IMR-90 (cell line): Measurements from ENCODE around the gene COL5A1. TPM values are rescaled to one million over a fixed set of nuclear protein-coding genes. Genes with fewer than 3 reads are reported as not detected.

Experiments
- ATAC-seq: fragments of 200-7000 bp; cut with Tn5 transposase; 2 replicates; pipeline ENCODE4 v1.9.1; 2020; ENCODE audit warnings: low read depth, mild to moderate bottlenecking, moderate library complexity
- BruUV-seq: library from RNA; stranded (reverse); fragments of 400-500 nt; replicated peaks from 2 replicates; lab custom pipeline; 2021; lab: Mats Ljungman, UMichigan
- CTCF ChIA-PET: fragments of 300-600 bp; formaldehyde crosslinking; extraction: SDS; loops from one replicate; lab custom pipeline; 2021; ENCODE audit warnings: antibody characterized with exemption; lab: Yijun Ruan, JAX
- POLR2A ChIA-PET: fragments of 300-600 bp; sonication (Branson Sonifier 250); formaldehyde crosslinking; loops from one replicate; lab custom pipeline; 2022; ENCODE audit warnings: antibody characterized with exemption; ENCODE audit not compliant: unreplicated experiment; lab: Charles Lee
- DNase-seq: peaks from one replicate; pipeline ENCODE4 v3.0.0; 2013
- H2AFZ ChIP-seq: replicated peaks from 2 replicates; pipeline ENCODE3; 2013; ENCODE audit warnings: low read length, mild to moderate bottlenecking; ENCODE audit not compliant: poor library complexity
- H2AK5ac ChIP-seq: 2 replicates; pipeline ENCODE4 v1.6.1; 2013; ENCODE audit warnings: low read depth, low read length, inconsistent platforms
- H2AK9ac ChIP-seq: replicated peaks from 2 replicates; pipeline ENCODE3; 2013; ENCODE audit warnings: mild to moderate bottlenecking, low read depth, low read length, moderate library complexity; ENCODE audit not compliant: poor library complexity
- H2BK120ac ChIP-seq: 2 replicates; pipeline ENCODE4 v1.6.1; 2013; ENCODE audit warnings: low read depth, low read length, inconsistent platforms
- H2BK15ac ChIP-seq: 3 replicates; pipeline ENCODE4 v1.6.1; 2013; ENCODE audit warnings: low read depth, low read length, inconsistent platforms
- H2BK20ac ChIP-seq: 2 replicates; pipeline ENCODE4 v1.6.1; 2013; ENCODE audit warnings: low read depth, mild to moderate bottlenecking, inconsistent platforms, low read length, moderate library complexity
- H2BK5ac ChIP-seq: 2 replicates; pipeline ENCODE4 v1.6.1; 2013; ENCODE audit warnings: mild to moderate bottlenecking, low read depth, low read length, inconsistent platforms; ENCODE audit not compliant: poor library complexity, severe bottlenecking
- H3K14ac ChIP-seq: replicated peaks from 2 replicates; pipeline ENCODE4 v1.6.1; 2013; ENCODE audit warnings: low read depth, low read length, inconsistent platforms
- H3K18ac ChIP-seq: 2 replicates; pipeline ENCODE4 v1.6.1; 2013; ENCODE audit warnings: low read depth, low read length, control low read depth
- H3K23ac ChIP-seq: 2 replicates; pipeline ENCODE4 v1.6.1; 2013; ENCODE audit warnings: low read depth, low read length, inconsistent platforms
- H3K27ac ChIP-seq: 2 replicates; pipeline ENCODE4 v1.5.1; 2013; ENCODE audit warnings: mild to moderate bottlenecking, control low read depth, low read length; ENCODE audit not compliant: insufficient read depth
- H3K27me3 ChIP-seq: 2 replicates; pipeline ENCODE4 v1.6.1; 2013; ENCODE audit warnings: low read length; ENCODE audit not compliant: control insufficient read depth, insufficient read depth
- H3K36me3 ChIP-seq: 2 replicates; pipeline ENCODE4 v1.6.1; 2013; ENCODE audit warnings: low read length, mixed read lengths; ENCODE audit not compliant: control insufficient read depth, insufficient read depth
- H3K4ac ChIP-seq: 2 replicates; pipeline ENCODE4 v1.6.1; 2013; ENCODE audit warnings: low read depth, low read length, inconsistent platforms
- H3K4me1 ChIP-seq: 2 replicates; pipeline ENCODE4 v1.6.1; 2013; ENCODE audit warnings: low read length, mixed read lengths; ENCODE audit not compliant: control insufficient read depth, insufficient read depth
- H3K4me2 ChIP-seq: 2 replicates; pipeline ENCODE4 v1.6.1; 2013; ENCODE audit warnings: low read depth, mild to moderate bottlenecking, control low read depth, low read length, moderate library complexity
- H3K4me3 ChIP-seq: 2 replicates; pipeline ENCODE4 v1.5.1; 2013; ENCODE audit warnings: low read depth, mild to moderate bottlenecking, control low read depth, low read length, moderate library complexity; ENCODE audit not compliant: insufficient read depth
- H3K56ac ChIP-seq: 2 replicates; pipeline ENCODE4 v1.6.1; 2013; ENCODE audit warnings: low read length, inconsistent platforms; ENCODE audit not compliant: insufficient read depth; ENCODE audit errors: extremely low read depth
- H3K79me1 ChIP-seq, 2 experiments: 2 replicates each; pipeline ENCODE4 v1.6.1; 2013; ENCODE audit warnings: low read length in 2 of 2, inconsistent platforms in 1 of 2, low read depth in 1 of 2
- H3K9ac ChIP-seq: 2 replicates; pipeline ENCODE4 v1.6.1; 2013; ENCODE audit warnings: low read depth, low read length, control low read depth
- H3K9me1 ChIP-seq: 2 replicates; pipeline ENCODE4 v1.6.1; 2013; ENCODE audit warnings: low read length, inconsistent platforms; ENCODE audit not compliant: insufficient read depth
- H3K9me3 ChIP-seq: 2 replicates; pipeline ENCODE4 v1.6.1; 2013; ENCODE audit warnings: low read length; ENCODE audit not compliant: control insufficient read depth, insufficient read depth
- H4K20me1 ChIP-seq: 2 replicates; pipeline ENCODE4 v1.6.1; 2013; ENCODE audit warnings: low read length, inconsistent platforms; ENCODE audit not compliant: insufficient read depth
- H4K5ac ChIP-seq: 2 replicates; pipeline ENCODE4 v1.6.1; 2013; ENCODE audit warnings: mild to moderate bottlenecking, low read depth, low read length, control low read depth
- H4K8ac ChIP-seq, 2 experiments: 2 replicates each; pipeline ENCODE4 v1.6.1; 2013; ENCODE audit warnings: low read depth in 2 of 2, low read length in 2 of 2, control low read depth in 1 of 2, inconsistent platforms in 1 of 2
- H4K91ac ChIP-seq: 2 replicates; pipeline ENCODE4 v1.6.1; 2013; ENCODE audit warnings: low read depth, low read length, inconsistent platforms; ENCODE audit not compliant: insufficient read depth
- BHLHE40 ChIP-seq: fragments of 150-350 bp; IDR thresholded peaks from 2 replicates; pipeline ENCODE4 v1.6.1; 2016; ENCODE audit warnings: mild to moderate bottlenecking, low read depth, low read length
- WGBS, 2 experiments: methylation state at CpG; one replicate each; pipeline versions ENCODE4 v1.1.5 to v1.1.7; 2013; ENCODE audit warnings: missing lambda C conversion rate in 2 of 2; ENCODE audit not compliant: insufficient read length in 1 of 2; ENCODE audit errors: extremely low coverage in 2 of 2; 5-methylcytosine and 5-hydroxymethylcytosine counted together
- dilution Hi-C: fragments of 300-500 bp; cut with HindIII; formaldehyde crosslinking; loops from one replicate; pipeline ENCODE4 v1.14.3; 2018; ENCODE audit warnings: low sequenced_read_pairs; ENCODE audit not compliant: unreplicated experiment
- in situ Hi-C: fragments of 300-500 bp; cut with MboI; formaldehyde crosslinking; loops from 3 replicates; pipeline ENCODE4 v1.14.3; 2019; ENCODE audit warnings: low sequenced_read_pairs, inconsistent platforms, mixed read lengths
- intact Hi-C: fragments of 100-400 bp; cut with micrococcal nuclease; formaldehyde crosslinking; loops from 2 replicates; pipeline ENCODE4 v1.10.0; 2022
- polyA plus RNA-seq, 3 experiments: library from polyadenylated mRNA; depleted of rRNA; stranded (reverse); fragments of >200 nt; gene quantifications; 2 replicates each; pipeline ENCODE4 v1.2.3, GENCODE V29; 2012; ENCODE audit warnings: low replicate concordance in 1 of 3
- total RNA-seq: library from RNA; depleted of rRNA; stranded (reverse); fragments of >200 nt; gene quantifications from 2 replicates; pipeline ENCODE4 v1.2.3, GENCODE V29; 2012

The COL5A1 gene
- total and polyA plus RNA-seq, 2 of the 4 experiments (the other 2 are of a cell fraction) = 19.2 to 173 TPM

DNA sequence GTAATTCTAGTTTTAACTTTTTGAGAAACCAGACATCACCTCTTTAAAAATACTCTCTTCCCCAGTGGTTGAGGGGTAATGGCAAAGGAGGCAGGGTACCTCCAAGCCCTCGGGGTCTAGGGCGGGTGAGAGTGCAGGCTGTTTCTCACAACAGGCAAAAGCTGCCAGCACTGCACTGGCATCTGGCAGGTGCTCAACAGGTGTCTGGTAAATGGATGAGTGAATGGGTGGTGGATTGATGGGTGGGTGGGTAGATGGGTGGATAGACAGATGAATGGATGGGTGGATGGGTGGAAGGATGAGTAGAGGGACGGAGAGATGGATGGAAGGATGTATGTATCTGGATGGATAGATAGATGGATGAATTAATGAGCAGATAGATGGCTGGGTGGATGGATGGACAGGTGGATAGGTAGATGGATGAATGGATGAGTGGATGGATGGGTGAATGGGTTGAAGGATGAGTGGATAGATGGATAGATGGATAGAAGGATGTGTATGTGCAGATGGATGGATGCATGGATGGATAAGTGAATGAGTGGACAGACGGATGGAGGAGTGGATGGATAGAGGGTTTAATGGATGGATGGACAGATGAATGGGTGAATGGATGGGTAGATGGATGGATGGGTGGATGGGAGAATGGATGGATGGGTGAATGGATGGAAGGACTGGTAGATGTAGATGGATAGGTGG, 84.6 kb downstream of the COL5A1 start:
- Histone ChIP-seq H3K56ac (no peak overlapping the region), H4K20me1 (peaks cover 95% of the 10 kb centered on the region), H3K9me3 (no peaks in the 10 kb centered on the region), H2BK20ac (no peak overlapping the region; the same call in 1 of the 2 replicates), H2BK15ac (no peak overlapping the region), H4K5ac (no peak overlapping the region), H3K27ac (no peak overlapping the region), H2AK9ac (peak overlapping the region; percentile 7), H4K8ac (no peak overlapping the region), H2AK5ac (peak overlapping the region; percentile 21; the same call in 1 of the 2 replicates), H2BK5ac (peak overlapping the region; percentile 37), H3K14ac (0 out of 2 replicates have a peak overlapping the region, but pooled peaks have one; percentile 11), H4K91ac (no peak overlapping the region), H2AFZ (no peak overlapping the region), H3K27me3 (no peaks in the 10 kb centered on the region), H3K23ac (no peak overlapping the region), H3K36me3 (peaks cover 73% of the 10 kb centered on the region), H3K9me1 (peaks cover 39% of the 10 kb centered on the region), H2BK120ac (no peak overlapping the region), H3K18ac (no peak overlapping the region), H3K4me1 (peaks cover 20% of the 10 kb centered on the region), H3K4me2 (no peak overlapping the region), H3K79me1 (peaks cover 26 to 95% of the 10 kb centered on the region in 2 experiments), H3K4ac (no peak overlapping the region), H3K9ac (no peak overlapping the region), H3K4me3 (no peak overlapping the region)
- DNase-seq (no peak), ATAC-seq (no peak)
- intact Hi-C loops (loop anchor here (5.0 kb wide), 1 partner anchor 559 kb away; no protein-coding TSS in a partner anchor), dilution Hi-C loops (no loop called here), in situ Hi-C loops (no loop called here)
- no peak for TF ChIP-seq BHLHE40
- ChIA-PET CTCF (no interaction called here), POLR2A (no interaction called here)
- 100% methylated on average over 1 to 2 of the region's 4 CpGs for WGBS, 2 experiments
- BruUV-seq = no TSS peak
